NCI-H1694 treated with DMSO at 0.1 percent for 48 hours (cell line): ENCODE measurements around the gene SHC2.
"Not testable (repeated sequence)": the region's sequence is repeated elsewhere in the genome, so short reads cannot be mapped to it uniquely, and the experiment has no call there.

Source experiments
- DNase-seq: peaks from one replicate; lab custom pipeline; 2025; lab: John Stamatoyannopoulos, UW

Gene SHC2

GRCh38 chr19:491146-491741, 30.4 kb upstream of the SHC2 start:
- DNase-seq, result no peak

- no peak for DNase-seq
These were observed 28.8 kb upstream of the SHC2 start for GRCh38 chr19:489418-490196.

GRCh38 chr19:488505-489417, 27.9 kb upstream of the SHC2 start:
- DNase-seq, result peak; percentile 62

- no peak for DNase-seq
These were observed 24.9 kb upstream of the SHC2 start for GRCh38 chr19:485583-486236.

- peak; percentile 12 for DNase-seq
These were observed 24.2 kb upstream of the SHC2 start for GRCh38 chr19:485077-485476.

- DNase-seq, result no peak
These were observed 23.7 kb upstream of the SHC2 start for GRCh38 chr19:484494-484893.

- no peak for DNase-seq
These were observed 22.7 kb upstream of the SHC2 start for GRCh38 chr19:483332-484072.

GRCh38 chr19:482186-483041, 21.6 kb upstream of the SHC2 start:
- DNase-seq, result no peak

- not testable (repeated sequence) for DNase-seq
These were observed 20.3 kb upstream of the SHC2 start for GRCh38 chr19:481100-481499.

- DNase-seq, result peak; percentile 51
These were observed 19.4 kb upstream of the SHC2 start for GRCh38 chr19:480016-480855.

GRCh38 chr19:478976-479375, 18.1 kb upstream of the SHC2 start:
- no peak for DNase-seq

GRCh38 chr19:478236-478903, 17.5 kb upstream of the SHC2 start:
- DNase-seq, result no peak

GRCh38 chr19:475360-475759, 14.5 kb upstream of the SHC2 start:
- DNase-seq, result no peak

GRCh38 chr19:474126-475078, 13.6 kb upstream of the SHC2 start:
- no peak for DNase-seq

GRCh38 chr19:472005-472858, 11.4 kb upstream of the SHC2 start:
- DNase-seq, result no peak

- DNase-seq, result no peak
These were observed 9.9 kb upstream of the SHC2 start for GRCh38 chr19:470701-471100.

GRCh38 chr19:469833-470232, 9.0 kb upstream of the SHC2 start:
- no peak for DNase-seq
